GM19324 (cell line): Measurements from ENCODE around the gene YARS1.
A peak's percentile ranks its signal among the peaks of the same experiment; 100 is the strongest.
"Not testable (repeated sequence)": the region's sequence is repeated elsewhere in the genome, so short reads cannot be mapped to it uniquely, and the experiment has no call there.

Experiments
- ATAC-seq: cut with Tn5 transposase; IDR thresholded peaks from one replicate; pipeline ENCODE4 v1.9.1; 2021; ENCODE audit warnings: mild to moderate bottlenecking, moderate library complexity; ENCODE audit not compliant: unreplicated experiment, low FRiP score

YARS1 gene

GRCh38 chr1:32817815-32818786 lies 943 bp upstream of the YARS1 start:
- ATAC-seq, result peak; percentile 14

DNA sequence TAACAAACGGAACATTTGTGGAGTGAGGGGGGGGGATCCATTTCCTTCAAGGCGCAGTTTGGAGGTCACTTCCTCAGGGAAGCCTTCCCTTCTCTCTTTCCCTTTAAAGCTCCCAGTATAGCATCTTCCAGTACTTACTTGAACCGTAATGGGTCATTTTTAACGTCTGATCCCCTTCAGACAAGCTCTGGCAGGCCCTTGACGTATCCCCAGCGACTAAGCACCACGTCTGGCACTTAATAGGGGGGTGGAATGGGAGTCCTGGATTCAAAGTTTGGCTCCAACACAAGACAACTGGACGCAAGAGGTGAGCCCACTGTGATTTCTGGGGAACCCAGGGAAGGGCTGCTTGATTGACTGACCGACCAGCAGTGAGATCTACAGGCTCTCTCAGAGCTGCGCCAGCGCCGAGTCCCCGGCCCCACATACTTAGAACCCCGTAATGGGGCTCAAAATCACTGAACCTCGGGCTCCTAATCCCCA lies 441 bp downstream of the YARS1 start:
- ATAC-seq, result no peak

GRCh38 chr1:32813941-32814739 lies 3.0 kb downstream of the YARS1 start:
- ATAC-seq, result no peak

- no peak for ATAC-seq
Observed at GRCh38 chr1:32811917-32812316, 5.2 kb downstream of the YARS1 start.

GRCh38 chr1:32811265-32811664 lies 5.9 kb downstream of the YARS1 start:
- no peak for ATAC-seq

- ATAC-seq, result no peak
Observed at GRCh38 chr1:32810358-32810757, 6.8 kb downstream of the YARS1 start.

DNA sequence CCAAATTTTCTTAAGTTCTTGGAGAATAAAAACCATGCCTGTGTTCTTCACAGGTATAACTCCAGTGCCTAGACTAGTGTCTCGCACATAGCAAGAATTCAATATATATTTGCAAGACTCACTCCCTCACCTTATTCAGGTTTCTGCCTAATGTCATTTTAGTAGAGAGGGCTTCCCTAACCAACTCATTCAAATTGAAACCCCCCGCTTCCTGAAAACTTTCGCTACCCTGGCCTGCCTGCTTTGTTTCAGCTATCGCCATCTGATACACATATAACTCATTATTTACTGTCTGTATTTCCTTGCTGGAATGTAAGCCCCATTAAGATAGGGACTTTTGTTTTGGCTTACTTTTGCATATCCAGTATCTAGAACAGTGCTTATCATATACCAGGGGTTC lies 8.6 kb downstream of the YARS1 start:
- no peak for ATAC-seq

GRCh38 chr1:32806910-32807523 lies 10.1 kb downstream of the YARS1 start:
- ATAC-seq, result no peak

- ATAC-seq, result no peak
Observed at GRCh38 chr1:32806290-32806689, 10.9 kb downstream of the YARS1 start.

GRCh38 chr1:32804460-32804859 lies 12.7 kb downstream of the YARS1 start:
- ATAC-seq, result not testable (repeated sequence)

GRCh38 chr1:32801096-32801715 lies 16.0 kb downstream of the YARS1 start:
- no peak for ATAC-seq

- ATAC-seq, result peak; percentile 67
Observed at GRCh38 chr1:32798679-32799416, 18.3 kb downstream of the YARS1 start.

- ATAC-seq, result no peak
Observed at GRCh38 chr1:32798191-32798590, 19.0 kb downstream of the YARS1 start.

GRCh38 chr1:32797456-32797855 lies 19.7 kb downstream of the YARS1 start:
- no peak for ATAC-seq

DNA sequence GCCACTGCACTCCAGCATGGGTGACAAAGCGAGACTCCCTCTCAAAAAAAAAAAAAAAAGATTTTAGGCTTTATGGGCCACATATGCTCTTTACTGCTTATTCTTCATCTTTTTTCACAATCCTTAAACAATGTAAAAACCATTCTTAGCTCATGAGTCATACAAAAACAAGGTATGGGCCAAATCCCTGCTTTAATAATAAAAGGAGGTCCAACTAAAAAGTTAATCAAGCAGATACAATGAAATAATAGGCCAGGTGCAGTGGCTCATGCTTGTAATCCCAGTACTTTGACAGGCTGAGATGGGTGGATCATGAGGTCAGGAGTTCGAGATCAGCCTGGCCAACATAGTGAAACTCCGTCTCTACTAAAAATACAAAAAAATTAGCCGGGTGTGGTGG lies 21.4 kb downstream of the YARS1 start:
- ATAC-seq, result not testable (repeated sequence)

GRCh38 chr1:32791881-32792280 lies 25.3 kb downstream of the YARS1 start:
- no peak for ATAC-seq

- not testable (repeated sequence) for ATAC-seq
Observed at GRCh38 chr1:32789356-32789755, 27.8 kb downstream of the YARS1 start.

DNA sequence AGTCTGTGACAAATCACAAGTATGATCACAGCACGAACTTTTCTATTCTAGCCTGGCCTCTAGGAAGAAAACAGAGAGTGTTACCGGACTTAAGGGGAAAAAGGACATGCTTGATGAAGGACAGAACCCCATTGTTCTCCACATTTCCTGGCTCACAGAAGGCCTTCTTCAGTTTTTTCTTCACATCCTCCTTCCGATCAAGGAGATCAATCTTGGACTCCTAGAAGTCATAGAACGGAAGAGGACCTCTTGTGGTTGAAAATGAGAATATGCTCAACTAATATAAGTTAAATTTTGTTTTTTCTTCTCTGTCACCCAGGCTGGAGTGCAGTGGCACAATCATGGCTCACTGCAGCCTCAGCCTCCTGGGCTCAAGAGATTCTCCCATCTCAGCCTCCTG lies 30.3 kb downstream of the YARS1 start:
- no peak for ATAC-seq

GRCh38 chr1:32784817-32785216 lies 32.3 kb downstream of the YARS1 start:
- no peak for ATAC-seq

DNA sequence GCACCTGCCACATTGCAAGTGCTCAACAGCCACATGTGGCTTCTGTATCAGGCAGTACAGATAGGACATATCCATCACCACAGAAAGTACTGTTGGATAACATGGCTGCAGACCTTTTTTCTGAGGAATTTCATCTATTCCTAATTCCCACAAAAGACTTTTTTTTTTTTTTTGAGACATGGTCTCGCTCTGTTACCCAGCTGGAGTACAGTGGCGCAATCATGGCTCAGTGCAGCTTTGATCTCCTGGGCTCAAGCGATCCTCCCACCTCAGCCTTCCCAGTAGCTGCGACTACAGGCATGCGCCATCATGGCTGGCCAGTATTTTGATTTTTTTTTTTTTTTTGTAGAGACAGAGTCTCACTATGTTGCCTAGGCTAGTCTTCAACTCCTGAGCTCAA lies 33.3 kb downstream of the YARS1 start:
- no peak for ATAC-seq
